NCI-H2196 (cell line): ENCODE results near the gene LYG1.
"Not testable (repeated sequence)": the region's sequence is repeated elsewhere in the genome, so short reads cannot be mapped to it uniquely, and the experiment has no call there.

ENCODE experiments used
- DNase-seq: peaks from one replicate; lab custom pipeline; 2025; ENCODE audit not compliant: unreplicated experiment; lab: John Stamatoyannopoulos, UW

The LYG1 gene

GRCh38 chr2:99278195-99278765 is 22.7 kb downstream of the LYG1 start:
- DNase-seq = not testable (repeated sequence)

GRCh38 chr2:99275882-99276281 is 25.1 kb downstream of the LYG1 start:
- no peak for DNase-seq

- no peak for DNase-seq
These were observed 39.8 kb downstream of the LYG1 start for GRCh38 chr2:99261242-99261641.

- DNase-seq = no peak
These were observed 40.8 kb downstream of the LYG1 start for GRCh38 chr2:99260184-99260583.

- DNase-seq = no peak
These were observed 41.5 kb downstream of the LYG1 start for GRCh38 chr2:99259465-99259864.

- DNase-seq = no peak
These were observed 44.3 kb downstream of the LYG1 start for GRCh38 chr2:99256677-99257076.

GRCh38 chr2:99255491-99256318 is 45.3 kb downstream of the LYG1 start, which contains the start of gene LYG2:
LYG2 (minus strand) TSS chr2:99255666; CDS start chr2:99254260, 1,406 bp downstream.
- no peak for DNase-seq

GRCh38 chr2:99249951-99250350 is 51.0 kb downstream of the LYG1 start:
- no peak for DNase-seq

GRCh38 chr2:99242151-99242550 is 58.8 kb downstream of the LYG1 start:
- DNase-seq = no peak

- no peak for DNase-seq
These were observed 60.6 kb downstream of the LYG1 start for GRCh38 chr2:99240431-99240830.

- no peak for DNase-seq
These were observed 62.4 kb downstream of the LYG1 start for GRCh38 chr2:99238599-99238998.
